ENCODE measurements around the gene NAP1L1. TPM values are rescaled to one million over a fixed set of nuclear protein-coding genes. Genes with fewer than 3 reads are reported as not detected.

NAP1L1 gene
- total and polyA plus RNA-seq, 9 donors, result 204 to 592 (median 471) TPM

DNA sequence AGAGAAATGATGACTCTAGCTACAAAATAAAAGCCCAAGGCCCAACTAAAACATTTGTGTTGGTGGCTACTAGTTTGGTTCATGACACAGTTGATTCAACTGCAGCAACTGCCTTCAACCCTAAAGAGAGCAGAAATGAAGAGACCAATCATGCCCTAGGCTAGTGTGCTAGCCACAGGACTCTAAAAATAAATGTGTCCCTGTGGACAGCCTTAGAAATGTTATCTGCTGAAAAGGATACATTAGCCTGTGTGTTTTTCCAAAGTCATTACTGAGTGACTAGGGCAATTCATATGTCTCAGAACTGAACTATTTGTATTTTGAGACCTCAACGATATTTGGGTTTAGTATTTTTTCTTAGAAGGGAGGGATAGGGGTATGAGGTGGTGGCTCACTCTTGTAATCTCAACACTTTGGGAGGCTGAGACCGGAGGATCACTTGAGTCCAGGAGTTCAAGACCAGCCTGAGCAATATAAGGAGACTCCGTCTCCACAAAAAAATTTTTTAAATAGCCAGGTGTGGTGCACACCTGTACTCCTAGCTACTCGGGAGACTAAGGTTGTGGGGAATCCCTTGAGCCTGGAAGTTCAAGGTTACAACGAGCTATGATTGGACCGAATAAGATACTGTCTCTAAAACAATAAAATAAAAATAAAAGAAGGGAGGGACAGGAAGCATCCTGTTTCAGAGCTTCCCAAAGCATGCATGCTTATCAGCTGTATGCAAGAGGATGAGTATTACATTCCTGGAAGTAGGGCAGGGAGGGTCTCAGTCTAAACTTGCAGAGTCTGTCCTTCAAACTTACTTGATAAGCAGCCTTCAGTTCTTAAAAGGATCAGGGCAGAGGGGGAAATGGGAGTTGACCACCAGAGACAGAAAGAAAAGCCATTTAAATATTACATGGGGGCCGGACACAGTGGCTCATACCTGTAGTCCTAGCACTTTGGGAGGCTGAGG is 29.6 kb upstream of the NAP1L1 start:
- H3K27ac ChIP-seq (ENCODE audit: low read length), result no peak overlapping the region
- H3K9me3 ChIP-seq (replicated peaks; ENCODE audit: control insufficient read depth, low read depth, low read length), result no peaks in the 10 kb centered on the region

GRCh38 chr12:76111209-76111749 is 26.8 kb upstream of the NAP1L1 start:
- Histone ChIP-seq H3K4me3 (ENCODE audit: low read length) (no peak overlapping the region), H3K27me3 (ENCODE audit: control insufficient read depth, insufficient read depth, low read length) (no peaks in the 10 kb centered on the region), H3K9me3 (replicated peaks; ENCODE audit: control insufficient read depth, low read depth, low read length) (no peaks in the 10 kb centered on the region), H3K36me3 (ENCODE audit: control insufficient read depth, insufficient read depth, low read length) (no peaks in the 10 kb centered on the region), H3K27ac (ENCODE audit: low read length) (no peak overlapping the region), H3K4me1 (ENCODE audit: control insufficient read depth, insufficient read depth, low read length) (no peaks in the 10 kb centered on the region)
- DNase-seq, result no peak
- WGBS (ENCODE audit: insufficient coverage), result 75% methylated on average over 1 of the region's 1 CpG

More for the DNA sequence above, 29.6 kb upstream of the NAP1L1 start:
- Histone ChIP-seq H3K36me3 (ENCODE audit: control insufficient read depth, insufficient read depth, low read length) (no peaks in the 10 kb centered on the region), H3K27me3 (ENCODE audit: control insufficient read depth, insufficient read depth, low read length) (no peaks in the 10 kb centered on the region), H3K4me1 (ENCODE audit: control insufficient read depth, insufficient read depth, low read length) (no peaks in the 10 kb centered on the region), H3K4me3 (ENCODE audit: low read length) (no peak overlapping the region)
- no CpG with 5 or more reads among the region's 7 CpGs for WGBS (ENCODE audit: insufficient coverage)
- no peak for DNase-seq

DNA sequence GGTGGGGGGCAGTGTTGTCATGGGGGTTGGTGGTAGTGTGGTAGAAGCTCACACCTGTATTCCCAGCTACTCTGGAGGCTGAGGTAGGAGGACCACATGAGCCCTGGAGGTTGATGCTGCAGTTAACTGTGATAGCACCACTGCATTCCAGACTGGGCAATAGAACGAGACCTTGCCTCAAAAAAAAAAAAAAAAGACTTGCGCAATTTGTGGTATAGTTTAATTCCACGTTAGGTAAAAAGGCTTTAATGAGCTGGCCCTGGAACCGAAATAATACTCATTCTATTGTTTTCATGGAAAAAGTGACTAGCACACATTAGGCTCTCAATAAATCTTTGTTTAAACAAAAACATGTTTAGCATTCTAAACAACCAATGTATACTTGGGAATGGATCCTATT is 25.4 kb upstream of the NAP1L1 start:
- H3K9me3 ChIP-seq (replicated peaks; ENCODE audit: control insufficient read depth, low read depth, low read length), result no peaks in the 10 kb centered on the region
- no peaks in the 10 kb centered on the region for H3K4me1 ChIP-seq (ENCODE audit: control insufficient read depth, insufficient read depth, low read length)
- 40% methylated on average over 1 of the region's 4 CpGs for WGBS (ENCODE audit: insufficient coverage)
- no peak overlapping the region for H3K27ac ChIP-seq (ENCODE audit: low read length)
- no peak for DNase-seq
- H3K36me3 ChIP-seq (ENCODE audit: control insufficient read depth, insufficient read depth, low read length), result no peaks in the 10 kb centered on the region
- H3K27me3 ChIP-seq (ENCODE audit: control insufficient read depth, insufficient read depth, low read length), result no peaks in the 10 kb centered on the region
- H3K4me3 ChIP-seq (ENCODE audit: low read length), result no peak overlapping the region

DNA sequence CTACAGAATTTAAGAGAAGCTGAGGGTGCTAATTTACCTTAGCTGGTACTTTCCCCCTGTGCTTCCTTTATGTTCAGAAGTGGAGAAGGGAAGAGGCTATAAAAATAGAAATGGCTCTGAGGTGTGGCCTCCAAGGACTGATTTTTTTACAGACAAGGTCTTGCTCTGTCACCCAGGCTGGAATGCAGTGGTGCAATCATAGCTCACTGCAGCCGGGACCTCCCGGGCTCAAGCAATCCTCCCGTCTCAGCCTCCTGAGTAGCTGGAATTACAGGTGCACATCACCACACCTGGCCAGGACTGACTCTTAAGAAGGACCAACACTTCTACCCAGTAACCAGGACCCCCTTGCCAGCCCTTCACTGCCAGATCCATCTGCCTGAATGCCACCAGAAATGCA is 23.9 kb upstream of the NAP1L1 start:
- 82% methylated on average over 3 of the region's 3 CpGs for WGBS (ENCODE audit: insufficient coverage)
- DNase-seq, result no peak
- no peaks in the 10 kb centered on the region for H3K4me1 ChIP-seq (ENCODE audit: control insufficient read depth, insufficient read depth, low read length)
- H3K36me3 ChIP-seq (ENCODE audit: control insufficient read depth, insufficient read depth, low read length), result no peaks in the 10 kb centered on the region
- H3K27me3 ChIP-seq (ENCODE audit: control insufficient read depth, insufficient read depth, low read length), result no peaks in the 10 kb centered on the region
- no peaks in the 10 kb centered on the region for H3K9me3 ChIP-seq (replicated peaks; ENCODE audit: control insufficient read depth, low read depth, low read length)
- H3K27ac ChIP-seq (ENCODE audit: low read length), result no peak overlapping the region
- H3K4me3 ChIP-seq (ENCODE audit: low read length), result no peak overlapping the region

DNA sequence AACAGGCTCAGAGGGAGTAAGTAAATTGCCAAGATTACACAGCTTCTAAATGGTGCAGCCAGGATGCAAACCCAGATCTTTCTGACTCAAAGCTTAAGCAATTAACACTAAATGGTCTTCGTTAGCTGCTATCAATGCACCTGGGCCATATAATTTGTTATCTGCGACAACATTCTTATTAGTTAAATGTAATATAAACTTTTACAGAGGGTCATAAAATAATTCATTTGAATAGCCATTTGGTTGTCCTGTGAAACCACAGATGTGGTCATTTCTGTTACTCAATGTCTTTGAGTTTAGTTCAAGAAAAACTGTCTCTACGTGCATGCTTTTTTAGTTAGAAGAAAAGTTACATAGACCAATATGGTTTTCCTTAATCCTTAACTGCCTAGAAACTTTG is 22.1 kb upstream of the NAP1L1 start:
- no CpG with 5 or more reads among the region's 3 CpGs for WGBS (ENCODE audit: insufficient coverage)
- no peaks in the 10 kb centered on the region for H3K27me3 ChIP-seq (ENCODE audit: control insufficient read depth, insufficient read depth, low read length)
- H3K36me3 ChIP-seq (ENCODE audit: control insufficient read depth, insufficient read depth, low read length), result no peaks in the 10 kb centered on the region
- no peaks in the 10 kb centered on the region for H3K9me3 ChIP-seq (replicated peaks; ENCODE audit: control insufficient read depth, low read depth, low read length)
- H3K27ac ChIP-seq (ENCODE audit: low read length), result no peak overlapping the region
- no peaks in the 10 kb centered on the region for H3K4me1 ChIP-seq (ENCODE audit: control insufficient read depth, insufficient read depth, low read length)
- no peak for DNase-seq
- no peak overlapping the region for H3K4me3 ChIP-seq (ENCODE audit: low read length)

- H3K36me3 ChIP-seq (ENCODE audit: control insufficient read depth, insufficient read depth, low read length), result no peaks in the 10 kb centered on the region
- no peaks in the 10 kb centered on the region for H3K4me1 ChIP-seq (ENCODE audit: control insufficient read depth, insufficient read depth, low read length)
- WGBS (ENCODE audit: insufficient coverage), result no CpG with 5 or more reads among the region's 1 CpG
- no peak overlapping the region for H3K27ac ChIP-seq (ENCODE audit: low read length)
- no peaks in the 10 kb centered on the region for H3K9me3 ChIP-seq (replicated peaks; ENCODE audit: control insufficient read depth, low read depth, low read length)
- H3K4me3 ChIP-seq (ENCODE audit: low read length), result no peak overlapping the region
- no peaks in the 10 kb centered on the region for H3K27me3 ChIP-seq (ENCODE audit: control insufficient read depth, insufficient read depth, low read length)
- DNase-seq, result no peak
These were observed 19.5 kb upstream of the NAP1L1 start for GRCh38 chr12:76103958-76104357.

DNA sequence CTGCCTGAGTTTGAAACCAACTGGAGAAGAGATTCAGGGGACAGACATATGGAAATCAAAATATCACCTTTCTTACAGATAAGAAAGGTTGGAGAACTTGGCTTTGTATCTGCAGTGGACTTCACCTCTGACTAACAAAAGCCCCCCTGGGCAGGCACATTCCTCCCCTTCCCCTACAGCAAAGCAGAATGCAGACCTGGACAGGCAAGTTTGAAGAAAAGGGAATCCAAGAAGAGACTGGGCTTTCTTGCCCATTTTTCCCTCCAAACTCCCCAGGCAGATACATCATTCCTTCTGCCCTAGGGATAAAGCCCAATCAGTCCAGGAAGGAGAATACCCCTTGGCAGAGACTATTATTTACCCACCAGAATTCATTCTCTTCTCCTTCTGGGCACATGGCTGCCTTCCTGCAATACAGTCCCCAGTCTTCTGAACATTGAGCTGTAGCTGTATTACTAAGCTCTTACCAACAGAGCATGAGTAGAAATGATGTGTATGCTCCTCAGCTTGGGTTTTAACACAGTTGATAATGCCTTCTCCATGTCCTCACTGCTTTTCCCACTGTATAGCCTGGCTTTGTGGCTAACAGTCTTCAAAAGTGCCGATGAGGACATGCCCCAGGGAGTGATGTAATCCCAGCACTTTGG is 17.4 kb upstream of the NAP1L1 start:
- Histone ChIP-seq H3K4me1 (ENCODE audit: control insufficient read depth, insufficient read depth, low read length) (no peaks in the 10 kb centered on the region), H3K27me3 (ENCODE audit: control insufficient read depth, insufficient read depth, low read length) (no peaks in the 10 kb centered on the region), H3K9me3 (replicated peaks; ENCODE audit: control insufficient read depth, low read depth, low read length) (no peaks in the 10 kb centered on the region), H3K36me3 (ENCODE audit: control insufficient read depth, insufficient read depth, low read length) (no peaks in the 10 kb centered on the region), H3K27ac (ENCODE audit: low read length) (no peak overlapping the region), H3K4me3 (ENCODE audit: low read length) (no peak overlapping the region)
- WGBS (ENCODE audit: insufficient coverage), result 60% methylated on average over 1 of the region's 1 CpG
- no peak for DNase-seq

DNA sequence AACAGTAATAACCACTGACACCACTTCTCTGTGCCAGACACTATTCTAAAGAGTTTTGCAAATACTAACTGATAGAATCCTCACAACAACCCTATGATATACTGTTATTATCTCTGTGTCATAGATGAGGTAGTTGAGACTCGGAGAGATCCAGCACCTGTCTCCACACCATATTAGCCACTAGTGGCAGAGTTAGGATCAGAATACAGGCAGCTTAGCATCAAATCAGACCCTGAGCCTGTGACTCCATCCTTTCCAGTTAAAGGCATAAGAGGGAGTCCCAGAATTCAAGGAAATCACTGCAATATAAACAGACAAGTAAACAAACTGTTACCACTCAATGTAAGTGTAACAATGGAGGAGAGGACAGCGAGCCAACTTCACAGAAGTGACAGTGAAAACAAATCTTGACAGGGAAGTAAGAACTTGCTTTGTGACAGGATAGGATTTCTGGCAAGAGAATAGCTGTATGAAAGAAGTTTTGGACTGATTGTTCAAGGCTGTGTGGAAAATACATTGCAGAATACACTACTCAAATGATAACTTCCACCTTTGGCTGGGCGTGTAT is 11.7 kb upstream of the NAP1L1 start:
- H3K9me3 ChIP-seq (replicated peaks; ENCODE audit: control insufficient read depth, low read depth, low read length), result no peaks in the 10 kb centered on the region
- DNase-seq, result no peak
- H3K27me3 ChIP-seq (ENCODE audit: control insufficient read depth, insufficient read depth, low read length), result no peaks in the 10 kb centered on the region
- no peaks in the 10 kb centered on the region for H3K36me3 ChIP-seq (ENCODE audit: control insufficient read depth, insufficient read depth, low read length)
- no peak overlapping the region for H3K4me3 ChIP-seq (ENCODE audit: low read length)
- WGBS (ENCODE audit: insufficient coverage), result no CpG with 5 or more reads among the region's 3 CpGs
- H3K4me1 ChIP-seq (ENCODE audit: control insufficient read depth, insufficient read depth, low read length), result no peaks in the 10 kb centered on the region
- no peak overlapping the region for H3K27ac ChIP-seq (ENCODE audit: low read length)

DNA sequence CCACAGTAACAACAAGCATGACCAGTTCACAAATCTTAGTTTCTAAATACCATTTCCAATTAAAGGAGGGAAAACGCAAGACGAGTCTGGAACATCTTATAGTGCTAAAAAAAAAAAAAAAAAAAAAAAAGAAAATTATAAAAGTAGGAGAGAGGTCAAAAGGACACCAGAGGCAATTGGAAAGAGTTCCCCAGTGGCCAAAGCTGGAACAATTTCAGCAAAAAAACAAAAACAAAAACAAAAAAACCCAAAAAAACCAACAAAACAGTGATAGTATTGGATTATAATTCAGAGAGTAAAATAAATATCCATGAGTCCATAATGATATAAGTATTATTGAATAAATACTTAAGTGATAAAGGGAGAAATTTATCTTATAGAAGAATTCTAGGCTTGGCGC is 10.3 kb upstream of the NAP1L1 start:
- DNase-seq, result no peak
- Histone ChIP-seq H3K4me3 (ENCODE audit: low read length) (no peak overlapping the region), H3K36me3 (ENCODE audit: control insufficient read depth, insufficient read depth, low read length) (no peaks in the 10 kb centered on the region), H3K27me3 (ENCODE audit: control insufficient read depth, insufficient read depth, low read length) (no peaks in the 10 kb centered on the region), H3K9me3 (replicated peaks; ENCODE audit: control insufficient read depth, low read depth, low read length) (no peaks in the 10 kb centered on the region), H3K4me1 (ENCODE audit: control insufficient read depth, insufficient read depth, low read length) (no peaks in the 10 kb centered on the region), H3K27ac (ENCODE audit: low read length) (no peak overlapping the region)
- WGBS (ENCODE audit: insufficient coverage), result no CpG with 5 or more reads among the region's 3 CpGs

DNA sequence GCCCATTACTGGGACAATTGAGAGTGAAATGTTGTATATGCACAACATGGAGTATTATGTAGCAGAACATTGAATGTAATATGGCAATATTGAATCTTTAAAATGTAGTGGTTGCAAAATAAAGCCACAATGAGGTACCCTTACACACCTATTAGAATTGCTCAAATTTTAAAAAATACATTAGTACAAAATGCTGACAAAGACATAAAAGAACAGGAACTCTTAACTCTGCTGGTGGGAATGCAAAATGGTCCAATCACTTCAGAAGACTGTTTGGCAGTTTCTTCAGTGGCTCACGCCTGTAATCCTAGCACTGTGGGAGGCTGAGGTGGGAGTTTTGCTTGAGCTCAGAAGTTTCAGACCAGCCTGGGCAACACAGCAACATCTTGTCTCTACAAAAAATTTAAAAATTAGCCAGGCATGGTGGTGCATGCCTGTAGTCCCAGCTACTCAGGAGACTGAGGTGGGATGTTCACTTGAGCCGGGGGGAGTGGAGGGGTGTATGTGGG is 6.8 kb upstream of the NAP1L1 start:
- H3K27me3 ChIP-seq (ENCODE audit: control insufficient read depth, insufficient read depth, low read length), result no peaks in the 10 kb centered on the region
- no peak overlapping the region for H3K4me3 ChIP-seq (ENCODE audit: low read length)
- WGBS (ENCODE audit: insufficient coverage), result 83% methylated on average over 1 of the region's 2 CpGs
- H3K9me3 ChIP-seq (replicated peaks; ENCODE audit: control insufficient read depth, low read depth, low read length), result no peaks in the 10 kb centered on the region
- H3K27ac ChIP-seq (ENCODE audit: low read length), result no peak overlapping the region
- DNase-seq, result no peak
- no peaks in the 10 kb centered on the region for H3K36me3 ChIP-seq (ENCODE audit: control insufficient read depth, insufficient read depth, low read length)
- H3K4me1 ChIP-seq (ENCODE audit: control insufficient read depth, insufficient read depth, low read length), result no peaks in the 10 kb centered on the region

All from muscle of leg (tissue), 11 donors.